PFSK-1 (cell line): Measurements from ENCODE around the gene VKORC1L1.

ENCODE experiments used
- POLR2AphosphoS5 ChIP-seq: IDR thresholded peaks from 2 replicates; pipeline ENCODE4 v1.6.1; 2012; ENCODE audit warnings: low read depth, mild to moderate bottlenecking, control low read depth, low read length, moderate library complexity
- REST ChIP-seq, 2 experiments: IDR thresholded peaks; 2 replicates each; pipeline versions ENCODE4 v1.6.1 to v1.8.0; 2011 to 2012; ENCODE audit warnings: low read depth in 2 of 2, low read length in 2 of 2, control low read depth in 1 of 2, inconsistent platforms in 1 of 2, mild to moderate bottlenecking in 1 of 2, moderate library complexity in 1 of 2; ENCODE audit not compliant: insufficient read depth in 1 of 2

DNA sequence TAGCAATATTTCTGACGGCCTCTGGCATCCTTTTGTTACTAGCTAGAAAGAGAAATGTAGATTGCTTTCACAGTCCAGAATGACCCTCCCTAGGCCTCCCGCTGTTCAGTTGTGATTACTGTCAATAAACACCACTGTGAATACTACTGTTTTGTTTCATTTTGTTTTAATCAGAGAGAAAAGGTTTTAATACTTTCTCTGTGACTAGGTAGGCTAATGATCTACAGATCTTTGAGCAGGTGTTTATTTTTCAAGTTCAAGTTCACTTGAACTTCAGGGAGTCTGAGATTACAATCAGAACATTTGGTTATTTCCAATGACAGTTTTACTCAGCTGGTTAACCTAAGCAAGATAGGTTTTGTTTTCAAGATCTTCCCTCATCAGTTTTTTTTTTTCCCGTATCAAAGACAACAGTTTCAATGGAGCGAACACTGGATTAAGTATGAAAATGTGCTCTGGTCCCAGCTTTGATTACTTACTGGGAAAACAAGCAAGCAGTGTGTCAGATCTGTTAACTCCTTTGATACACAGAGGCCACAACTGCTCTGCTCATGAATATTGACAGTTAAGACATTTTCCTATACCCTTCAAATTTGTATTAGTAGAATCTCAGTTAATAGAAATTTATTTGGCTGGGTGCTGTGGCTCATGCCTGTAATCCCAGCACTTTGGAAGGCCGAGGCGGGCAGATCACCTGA is 34.8 kb downstream of the VKORC1L1 start:
- no peak for TF ChIP-seq REST (IDR thresholded peaks at IDR 0.05; ENCODE audit: insufficient read depth in 1 of 2, low read depth in 2 of 2, low read length in 2 of 2)
- no peak for TF ChIP-seq POLR2AphosphoS5
